Activated CD8-positive, alpha-beta T cell treated with anti-CD3 and anti-CD28 coated beads for 36 hours (primary cell): Measurements from ENCODE around the gene EIF3K. TPM values are rescaled to one million over a fixed set of nuclear protein-coding genes. Genes with fewer than 3 reads are reported as not detected.
"Not testable (repeated sequence)": the region's sequence is repeated elsewhere in the genome, so short reads cannot be mapped to it uniquely, and the experiment has no call there.

Experiments used
- ATAC-seq: fragments of 200-7000 bp; cut with Tn5 transposase; one replicate; pipeline ENCODE4 v1.10.0; 2021; ENCODE audit warnings: mild to moderate bottlenecking, moderate library complexity
- CTCF ChIA-PET: fragments of 350-600 bp; sonication (Branson Sonifier 250); formaldehyde crosslinking; loops from one replicate; lab custom pipeline; 2021; ENCODE audit warnings: antibody characterized with exemption; lab: Charles Lee
- POLR2A ChIA-PET: fragments of 350-600 bp; sonication (Branson Sonifier 250); formaldehyde crosslinking; loops from one replicate; lab custom pipeline; 2021; ENCODE audit warnings: antibody characterized with exemption; lab: Charles Lee
- DNase-seq: peaks from one replicate; pipeline ENCODE4 v3.0.0-alpha.2; 2020
- H3K27ac Mint-ChIP-seq: one replicate; pipeline ENCODE4 v1.8.0; 2021; ENCODE audit warnings: mild to moderate bottlenecking, mixed read lengths
- H3K27me3 Mint-ChIP-seq: one replicate; pipeline ENCODE4 v1.8.0; 2021; ENCODE audit warnings: mixed read lengths
- H3K36me3 Mint-ChIP-seq: one replicate; pipeline ENCODE4 v1.8.0; 2021; ENCODE audit warnings: low read depth, mixed read lengths
- H3K4me1 Mint-ChIP-seq: one replicate; pipeline ENCODE4 v1.8.0; 2021; ENCODE audit warnings: low read depth, mixed read lengths
- H3K4me3 Mint-ChIP-seq: one replicate; pipeline ENCODE4 v1.8.0; 2021; ENCODE audit warnings: mild to moderate bottlenecking, moderate library complexity, mixed read lengths
- H3K9me3 Mint-ChIP-seq: one replicate; pipeline ENCODE4 v1.8.0; 2021; ENCODE audit warnings: mixed read lengths
- CTCF ChIP-seq: fragments of 200-600 bp; IDR thresholded peaks from one replicate; pipeline ENCODE4 v1.8.0; 2022; ENCODE audit warnings: antibody characterized with exemption, mild to moderate bottlenecking
- intact Hi-C: fragments of 100-400 bp; cut with micrococcal nuclease; formaldehyde crosslinking; loops from one replicate; pipeline ENCODE4 v1.10.0; 2022
- total RNA-seq, 2 experiments: library from RNA; stranded (reverse); gene quantifications; one replicate each; pipeline ENCODE4 v1.2.3, GENCODE V29; 2021

Gene EIF3K
- total RNA-seq, 2 experiments from 2014 or later, result 306 to 308 TPM

GRCh38 chr19:38592940-38593339 lies 26.0 kb upstream of the EIF3K start:
- ChIA-PET POLR2A (no interaction called here), CTCF (interaction anchor here (0.6 to 1.0 kb wide), 2 partner anchors 11 to 41 kb away, joined by 3 to 4 read pairs; no protein-coding TSS in a partner anchor)
- DNase-seq, result no peak
- peaks cover 38% of the 10 kb centered on the region for H3K36me3 Mint-ChIP-seq
- no peak for TF ChIP-seq CTCF
- no peaks in the 10 kb centered on the region for H3K27me3 Mint-ChIP-seq
- H3K4me3 Mint-ChIP-seq, result no peak overlapping the region
- intact Hi-C loops, result no loop called here
- ATAC-seq, result no peak
- peaks cover 5% of the 10 kb centered on the region for H3K4me1 Mint-ChIP-seq
- H3K27ac Mint-ChIP-seq, result no peak overlapping the region
- no peaks in the 10 kb centered on the region for H3K9me3 Mint-ChIP-seq

DNA sequence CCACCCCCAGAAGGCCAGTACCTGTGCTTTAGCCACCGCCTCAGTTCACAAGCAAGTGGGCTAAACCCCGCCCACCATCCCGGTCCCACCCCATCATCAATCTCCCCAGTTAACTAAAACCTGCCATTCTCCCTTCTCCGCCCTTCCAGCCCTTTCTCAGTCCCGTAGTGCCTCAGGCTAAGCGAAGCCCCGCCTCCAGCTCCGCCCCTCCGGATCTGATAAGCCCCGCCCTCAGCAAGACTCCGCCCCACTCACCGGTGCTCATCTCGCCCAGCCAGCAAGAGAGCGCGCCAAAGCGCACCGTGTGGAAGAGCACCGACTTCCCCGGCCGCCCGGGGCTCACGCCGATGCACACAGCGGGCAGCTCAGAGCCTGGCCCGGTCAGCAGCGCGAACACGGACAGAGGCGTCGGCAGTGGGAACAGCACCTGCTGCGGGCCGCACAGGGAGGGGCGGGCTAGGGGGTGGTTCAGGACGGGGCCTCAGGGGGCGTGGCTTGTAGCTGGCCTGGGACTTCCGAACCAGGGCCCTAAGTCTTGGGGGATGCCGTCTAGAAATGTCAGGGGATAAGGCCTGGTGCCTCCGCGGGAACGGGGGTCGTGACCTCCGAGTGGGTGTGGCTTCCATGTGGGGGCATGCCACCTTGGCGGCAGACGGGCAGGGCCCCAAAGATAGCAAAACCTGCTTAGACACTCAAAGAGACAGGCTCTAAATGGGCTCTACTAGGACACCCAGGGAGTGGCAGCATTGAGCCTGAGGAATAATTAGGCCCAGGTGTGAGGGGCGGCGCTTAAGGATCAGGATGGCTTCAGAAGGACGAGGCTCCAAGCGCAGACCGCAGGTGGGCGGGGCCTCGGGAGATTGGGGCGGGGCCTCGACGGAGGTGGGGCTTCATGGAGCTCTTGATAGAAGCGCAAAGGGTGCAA lies 22.7 kb upstream of the EIF3K start:
- TF ChIP-seq CTCF, result no peak
- ATAC-seq, result peak; percentile 65
- Mint-ChIP-seq H3K27ac (no peak overlapping the region), H3K27me3 (no peaks in the 10 kb centered on the region), H3K9me3 (no peaks in the 10 kb centered on the region), H3K4me1 (peaks cover 5% of the 10 kb centered on the region), H3K36me3 (peaks cover 38% of the 10 kb centered on the region), H3K4me3 (no peak overlapping the region)
- POLR2A ChIA-PET, result interaction anchor here (0.7 to 1.3 kb wide), 2 partner anchors 10 to 45 kb away, joined by 3 to 5 read pairs; no protein-coding TSS in a partner anchor
- intact Hi-C loops, result no loop called here
- peak; percentile 51 for DNase-seq
- CTCF ChIA-PET, result interaction anchor here (0.5 kb wide), 1 partner anchor 40 kb away, joined by 3 read pairs; no protein-coding TSS in a partner anchor

DNA sequence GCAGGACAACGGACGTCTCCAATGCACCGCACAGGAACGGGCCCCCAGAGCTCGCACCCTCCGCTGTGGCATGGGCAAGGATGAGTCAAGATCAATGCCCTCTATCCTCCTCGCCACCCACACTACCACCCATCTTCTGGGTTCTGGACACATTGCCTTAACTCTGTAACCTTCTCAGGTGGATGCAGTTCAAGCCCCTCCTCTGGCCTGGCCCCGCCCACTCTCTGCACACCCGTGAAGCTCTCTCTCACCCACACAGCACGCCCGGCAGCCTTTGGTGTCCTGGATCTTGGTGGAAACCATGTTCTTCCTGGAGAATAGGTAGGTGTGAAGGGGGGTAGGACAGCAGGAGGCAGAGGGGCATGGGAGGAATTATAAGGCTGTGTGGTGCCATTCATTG lies 21.9 kb upstream of the EIF3K start:
- Mint-ChIP-seq H3K27me3 (no peaks in the 10 kb centered on the region), H3K27ac (no peak overlapping the region), H3K4me3 (no peak overlapping the region), H3K9me3 (no peaks in the 10 kb centered on the region), H3K4me1 (peaks cover 5% of the 10 kb centered on the region), H3K36me3 (peaks cover 39% of the 10 kb centered on the region)
- no peak for TF ChIP-seq CTCF
- intact Hi-C loops, result no loop called here
- ATAC-seq (no peak), DNase-seq (no peak)
- POLR2A ChIA-PET, result interaction anchor here (0.7 kb wide), 1 partner anchor 9 kb away, joined by 5 read pairs; no protein-coding TSS in a partner anchor
- CTCF ChIA-PET, result no interaction called here

- POLR2A ChIA-PET, result interaction anchor here (0.6 to 1.3 kb wide), 2 partner anchors 14 to 55 kb away, joined by 3 read pairs; no protein-coding TSS in a partner anchor
- no peak for TF ChIP-seq CTCF
- intact Hi-C loops, result no loop called here
- no peak overlapping the region for H3K4me3 Mint-ChIP-seq
- no peak overlapping the region for H3K27ac Mint-ChIP-seq
- H3K9me3 Mint-ChIP-seq, result no peaks in the 10 kb centered on the region
- no peak for DNase-seq
- H3K4me1 Mint-ChIP-seq, result peaks cover 5% of the 10 kb centered on the region
- peaks cover 36% of the 10 kb centered on the region for H3K36me3 Mint-ChIP-seq
- ATAC-seq, result no peak
- H3K27me3 Mint-ChIP-seq, result no peaks in the 10 kb centered on the region
- CTCF ChIA-PET, result no interaction called here
Observed at GRCh38 chr19:38599722-38600121, 19.3 kb upstream of the EIF3K start.

DNA sequence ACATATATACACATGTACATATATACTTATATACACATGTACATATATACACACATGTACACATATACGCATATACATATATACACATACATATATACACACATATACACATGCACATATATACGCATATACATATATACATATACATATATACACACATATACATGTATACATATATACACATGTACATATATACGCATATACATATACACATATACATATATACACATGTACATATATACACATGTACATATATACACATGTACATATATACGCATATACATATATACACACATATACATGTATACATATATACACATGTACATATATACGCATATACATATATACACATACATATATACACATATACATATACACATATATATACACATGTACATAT lies 16.1 kb upstream of the EIF3K start:
- peaks cover 24% of the 10 kb centered on the region for H3K36me3 Mint-ChIP-seq
- H3K27me3 Mint-ChIP-seq, ATAC-seq, H3K9me3 Mint-ChIP-seq, intact Hi-C loops, CTCF ChIA-PET, H3K4me1 Mint-ChIP-seq, DNase-seq, H3K27ac Mint-ChIP-seq, POLR2A ChIA-PET, H3K4me3 Mint-ChIP-seq: not testable (repeated sequence)
